Testis (tissue), 2 donors: Measurements from ENCODE around the gene HS3ST3A1.

Experiments used
- CTCF ChIP-seq, 3 experiments: fragments of 450-650 bp in 2 of 3; fragments of 200-600 bp in 1 of 3; sonication (generic) in 1 of 3; IDR thresholded peaks; one replicate each; pipeline ENCODE4 v1.5.1; 2016 to 2019; ENCODE audit warnings: antibody characterized with exemption in 3 of 3, mild to moderate bottlenecking in 2 of 3, moderate library complexity in 1 of 3
- POLR2A ChIP-seq: fragments of 450-650 bp; IDR thresholded peaks from one replicate; pipeline ENCODE4 v1.6.1; 2017; ENCODE audit warnings: antibody characterized with exemption, mild to moderate bottlenecking, moderate library complexity

- no peak for TF ChIP-seq CTCF (IDR thresholded peaks at IDR 0.05)
- no peak for TF ChIP-seq POLR2A
Measured at GRCh38 chr17:13520899-13521572, 80.7 kb downstream of the HS3ST3A1 start.
